Measurements from ENCODE around the gene BLOC1S6.

Gene BLOC1S6

DNA sequence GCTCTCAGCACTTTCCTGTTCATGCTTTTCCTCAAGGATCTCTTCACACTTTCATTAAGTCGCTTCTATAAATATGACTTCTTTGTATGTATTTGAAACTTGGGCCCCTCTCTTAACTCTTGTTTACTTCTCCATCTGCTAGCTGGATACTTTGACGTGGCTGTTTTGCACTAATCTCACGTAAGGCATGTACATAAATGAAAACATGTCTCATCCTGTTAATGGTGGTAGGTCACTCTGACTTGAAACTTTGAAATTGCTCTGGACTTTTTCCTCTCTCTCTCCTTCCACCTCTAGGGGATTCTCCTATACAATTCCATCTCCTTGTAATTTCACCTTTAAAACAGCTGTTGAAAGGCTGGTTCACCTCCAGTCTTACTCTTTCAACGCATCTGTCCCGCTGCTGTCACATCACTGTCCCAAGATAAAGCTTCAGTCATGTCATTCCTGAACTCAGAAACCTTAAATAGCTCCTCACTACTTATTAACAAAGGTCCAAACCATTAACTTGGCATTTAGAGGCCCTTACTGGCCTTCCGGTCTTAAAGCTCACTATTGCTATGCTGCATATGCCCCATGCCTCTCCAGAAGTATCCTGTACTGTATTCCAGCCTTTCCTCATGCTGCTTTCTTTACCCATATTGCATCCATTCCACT is 1.2 kb downstream of the BLOC1S6 start:
- no peak for DNase-seq (ENCODE audit: low read depth in 2 of 2)

DNA sequence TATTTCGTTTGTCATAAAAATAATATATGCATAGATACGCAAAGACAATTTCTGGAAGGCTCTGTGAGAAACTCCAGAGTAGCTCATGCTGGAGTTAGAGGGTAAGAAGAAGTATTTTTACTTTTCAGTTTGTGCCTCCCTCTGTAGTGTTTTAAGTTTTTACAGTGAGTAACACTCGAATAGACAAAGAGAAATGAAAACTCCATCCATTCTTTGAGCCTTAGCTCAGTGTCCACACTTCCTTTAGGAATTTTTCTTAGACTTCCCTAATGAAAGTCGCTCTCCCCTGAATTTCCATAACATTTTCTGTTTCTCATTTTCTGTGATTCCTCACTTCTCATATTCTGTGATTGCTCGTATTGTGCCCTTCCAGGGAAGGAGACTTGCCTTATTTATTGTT is 2.1 kb downstream of the BLOC1S6 start:
- DNase-seq (ENCODE audit: low read depth in 2 of 2): no peak

GRCh38 chr15:45594319-45594718 is 7.1 kb downstream of the BLOC1S6 start:
- no peak for DNase-seq (ENCODE audit: low read depth in 2 of 2)

GRCh38 chr15:45594835-45595530 is 7.8 kb downstream of the BLOC1S6 start:
- DNase-seq (ENCODE audit: low read depth in 2 of 2): no peak

- no peak for DNase-seq (ENCODE audit: low read depth in 2 of 2)
These were observed 16.7 kb downstream of the BLOC1S6 start for GRCh38 chr15:45603881-45604280.

DNA sequence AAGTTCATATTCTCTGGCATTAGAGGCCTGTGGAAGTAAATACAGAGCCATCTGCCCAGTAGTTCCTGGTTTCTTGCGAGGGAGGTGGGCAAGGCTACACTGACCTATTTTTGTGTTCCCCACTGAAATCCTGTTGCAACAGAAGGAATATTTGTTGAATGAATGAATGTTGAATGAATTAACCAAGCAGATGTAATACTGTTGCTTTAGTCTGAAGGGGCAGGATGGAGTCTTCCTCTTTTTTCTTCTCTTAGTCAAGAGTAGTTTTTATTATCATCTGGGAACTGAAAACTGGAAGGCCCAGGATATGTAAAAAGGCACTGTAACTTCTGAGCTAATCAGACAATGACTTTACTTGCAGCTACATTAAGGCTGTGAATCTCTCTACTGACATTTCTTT is 17.1 kb downstream of the BLOC1S6 start:
- DNase-seq (ENCODE audit: low read depth in 2 of 2): no peak

- no peak for DNase-seq (ENCODE audit: low read depth in 2 of 2)
These were observed 19.2 kb downstream of the BLOC1S6 start for GRCh38 chr15:45606413-45606812.

- no peak for DNase-seq (ENCODE audit: low read depth in 2 of 2)
These were observed 19.7 kb downstream of the BLOC1S6 start for GRCh38 chr15:45606841-45607240.

GRCh38 chr15:45611305-45611704 is 24.1 kb downstream of the BLOC1S6 start:
- no peak for DNase-seq (ENCODE audit: low read depth in 2 of 2)

- no peak for DNase-seq (ENCODE audit: low read depth in 2 of 2)
These were observed 25.7 kb downstream of the BLOC1S6 start for GRCh38 chr15:45612790-45613415.

DNA sequence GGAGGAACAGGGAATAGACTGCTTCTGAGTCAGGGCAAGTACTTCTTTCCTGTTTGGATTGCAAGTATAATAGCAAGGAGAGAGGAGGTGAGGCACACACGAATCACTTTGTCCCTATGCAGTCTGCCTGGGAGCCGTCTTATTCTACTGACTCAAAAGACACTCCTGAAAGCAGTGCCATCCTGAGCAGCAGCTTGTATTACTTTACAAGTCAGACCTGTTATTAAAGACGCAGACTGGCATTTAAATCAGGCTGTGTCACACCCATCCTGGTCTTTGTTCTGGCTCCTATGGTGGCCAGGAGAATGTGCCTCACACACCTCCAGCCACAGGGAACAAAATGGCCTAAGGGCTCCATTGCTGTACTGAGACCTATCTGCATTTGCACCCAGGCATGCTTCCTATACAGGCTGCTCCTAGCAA is 29.7 kb downstream of the BLOC1S6 start:
- DNase-seq (ENCODE audit: low read depth in 2 of 2): no peak

DNA sequence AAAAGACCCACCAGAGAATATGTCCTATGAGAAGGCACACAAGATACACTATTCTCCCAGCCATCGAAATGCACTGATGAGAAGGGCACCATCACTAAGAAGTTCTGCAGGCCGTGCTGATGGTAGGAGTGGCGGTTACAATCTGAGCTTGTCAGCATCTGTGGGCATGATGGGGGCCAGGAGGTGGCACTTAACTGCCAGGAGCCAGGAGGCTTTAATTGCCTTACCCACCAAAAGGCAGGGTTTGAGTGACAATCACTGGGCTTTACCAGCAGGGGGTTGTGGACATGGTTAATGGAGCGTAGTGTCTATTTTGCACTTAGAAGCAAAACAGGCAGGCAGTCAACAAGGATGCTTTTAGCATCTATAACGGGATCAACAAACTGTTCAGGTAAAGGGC is 31.6 kb downstream of the BLOC1S6 start:
- DNase-seq (ENCODE audit: low read depth in 2 of 2): no peak

DNA sequence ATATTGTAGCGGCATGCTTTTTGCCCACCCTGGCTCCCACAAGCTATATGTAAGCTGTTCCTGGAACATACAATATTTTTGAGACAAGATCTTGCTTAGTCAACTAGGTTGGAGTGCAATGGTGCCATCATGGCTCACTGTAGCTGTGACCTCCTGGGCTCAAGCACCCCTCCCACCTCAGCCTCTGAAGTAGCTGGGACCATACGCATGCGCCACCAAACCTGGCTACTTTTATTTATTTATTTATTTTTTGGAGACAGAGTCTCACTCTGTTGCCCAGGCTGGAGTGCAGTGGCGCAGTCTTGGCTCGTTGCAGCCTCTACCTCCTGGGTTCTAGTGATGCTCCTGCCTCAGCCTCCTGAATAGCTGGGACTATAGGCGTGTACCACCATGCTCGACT is 41.0 kb downstream of the BLOC1S6 start:
- no peak for DNase-seq (ENCODE audit: low read depth in 2 of 2)

DNA sequence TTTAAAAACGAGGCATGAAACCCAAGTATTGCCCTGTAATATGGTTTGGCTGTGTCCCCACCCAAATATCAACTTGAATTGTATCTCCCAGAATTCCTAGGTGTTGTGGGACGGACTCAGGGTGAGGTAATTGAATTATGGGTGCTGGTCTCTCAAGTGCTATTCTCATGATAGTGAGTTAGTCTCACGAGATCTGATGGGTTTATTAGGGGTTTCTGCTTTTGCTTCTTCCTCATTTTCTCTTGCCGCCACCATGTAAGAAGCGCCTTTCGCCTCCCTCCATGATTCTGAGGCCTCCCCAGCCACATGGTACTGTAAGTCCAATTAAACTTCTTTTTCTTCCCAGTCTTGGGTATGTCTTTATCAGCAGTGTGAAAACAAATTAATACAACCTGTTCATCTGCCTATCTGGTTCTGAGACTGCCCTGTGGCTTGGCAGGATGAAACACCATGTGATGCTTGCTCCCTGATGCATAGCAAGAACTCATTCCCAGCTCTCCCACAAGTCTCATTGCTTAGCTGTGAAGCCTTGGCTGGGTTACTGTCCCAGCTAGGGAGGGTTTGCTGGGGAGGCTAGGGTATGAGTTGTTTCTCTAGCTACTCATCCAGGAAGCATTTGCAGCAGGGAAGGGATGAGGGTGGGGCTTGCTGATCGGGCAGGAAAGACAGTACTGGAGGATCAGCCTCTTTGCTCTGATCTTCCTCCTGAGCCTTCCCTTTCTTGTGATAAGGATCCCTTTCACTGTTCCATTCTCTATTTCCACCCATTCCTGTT is 43.9 kb downstream of the BLOC1S6 start:
- no peak for DNase-seq (ENCODE audit: low read depth in 2 of 2)

DNA sequence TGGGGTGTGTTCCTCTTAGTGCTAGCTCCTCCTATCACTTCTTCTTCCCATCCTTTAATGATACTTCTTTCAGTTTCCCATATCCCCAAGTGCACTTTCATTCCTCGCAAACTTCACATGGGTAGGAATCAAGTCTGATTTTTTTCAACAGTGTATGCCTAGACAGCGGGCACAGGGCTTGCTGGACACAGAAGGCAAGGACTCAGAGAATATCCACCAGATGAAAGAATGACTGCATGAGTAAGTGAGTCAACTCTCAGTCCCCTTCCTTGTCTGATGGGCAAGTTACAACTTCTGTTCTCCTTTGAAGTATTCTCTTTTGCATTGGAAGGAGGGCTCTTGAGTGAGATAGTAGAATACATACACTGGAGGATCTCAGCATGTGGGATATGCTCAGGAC is 44.6 kb downstream of the BLOC1S6 start:
- DNase-seq (ENCODE audit: low read depth in 2 of 2): no peak

- peak; percentile 58 to 60 for DNase-seq (ENCODE audit: low read depth in 2 of 2)
These were observed 47.4 kb downstream of the BLOC1S6 start, which contains the start of gene SQOR for GRCh38 chr15:45634432-45635190. Gene SQOR, plus strand, starts transcription at chr15:45635029. Its CDS starts 23,895 bp downstream, at chr15:45658924.

- peak; percentile 58 to 64 for DNase-seq (ENCODE audit: low read depth in 2 of 2)
These were observed 48.0 kb downstream of the BLOC1S6 start for GRCh38 chr15:45635191-45635638.

GRCh38 chr15:45635763-45636292 is 48.6 kb downstream of the BLOC1S6 start:
- no peak for DNase-seq (ENCODE audit: low read depth in 2 of 2)

DNA sequence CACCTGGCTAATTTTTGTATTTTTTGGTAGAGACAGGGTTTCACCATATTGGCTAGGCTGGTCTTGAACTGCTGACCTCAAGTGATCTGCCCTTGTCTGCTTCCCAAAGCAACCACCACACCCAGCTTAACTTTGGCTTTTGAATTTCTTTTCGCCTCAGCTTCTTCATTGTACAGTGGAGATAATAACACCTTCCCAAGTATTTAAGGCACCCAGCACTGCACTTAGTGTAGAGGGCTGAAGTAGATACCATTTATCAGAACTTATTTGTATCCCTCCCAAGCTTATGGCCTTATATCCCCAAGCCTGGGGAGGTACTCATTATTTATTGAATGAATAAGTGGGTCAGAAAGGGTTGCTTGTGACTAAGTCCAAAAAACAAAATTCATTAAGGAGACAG is 50.0 kb downstream of the BLOC1S6 start:
- DNase-seq (ENCODE audit: low read depth in 2 of 2): no peak

DNA sequence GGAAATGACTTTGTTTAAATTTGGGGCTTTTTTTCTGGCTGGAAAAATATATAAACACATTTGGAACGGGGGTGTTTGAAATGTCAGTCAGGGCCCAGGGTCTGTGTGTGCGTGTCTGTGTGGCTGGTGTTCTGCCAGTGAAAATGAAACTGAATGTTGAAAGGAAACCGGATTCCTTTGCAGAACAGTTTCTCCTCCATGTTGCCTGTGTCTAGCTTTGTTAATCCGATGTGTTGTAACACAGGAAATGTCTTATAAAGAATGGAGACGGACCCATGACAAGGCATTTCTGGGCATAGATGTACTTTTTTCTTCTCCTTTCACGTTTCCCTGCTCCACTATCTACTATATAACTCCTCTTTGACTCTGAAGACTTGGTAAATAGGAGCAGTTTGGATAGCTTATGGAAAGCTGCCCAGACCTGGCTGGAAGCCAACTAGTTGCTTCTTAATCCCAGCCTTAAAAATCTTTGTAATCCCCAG is 50.4 kb downstream of the BLOC1S6 start:
- DNase-seq (ENCODE audit: low read depth in 2 of 2): peak in 1 of 2 donors; percentile 35

GRCh38 chr15:45640616-45641015 is 53.4 kb downstream of the BLOC1S6 start:
- no peak for DNase-seq (ENCODE audit: low read depth in 2 of 2)
